ENCODE measurements around the gene PLAGL1.

GRCh38 chr6:143963158-143963919, 44.7 kb downstream of the PLAGL1 start:
- TF ChIP-seq, protein P1, sequence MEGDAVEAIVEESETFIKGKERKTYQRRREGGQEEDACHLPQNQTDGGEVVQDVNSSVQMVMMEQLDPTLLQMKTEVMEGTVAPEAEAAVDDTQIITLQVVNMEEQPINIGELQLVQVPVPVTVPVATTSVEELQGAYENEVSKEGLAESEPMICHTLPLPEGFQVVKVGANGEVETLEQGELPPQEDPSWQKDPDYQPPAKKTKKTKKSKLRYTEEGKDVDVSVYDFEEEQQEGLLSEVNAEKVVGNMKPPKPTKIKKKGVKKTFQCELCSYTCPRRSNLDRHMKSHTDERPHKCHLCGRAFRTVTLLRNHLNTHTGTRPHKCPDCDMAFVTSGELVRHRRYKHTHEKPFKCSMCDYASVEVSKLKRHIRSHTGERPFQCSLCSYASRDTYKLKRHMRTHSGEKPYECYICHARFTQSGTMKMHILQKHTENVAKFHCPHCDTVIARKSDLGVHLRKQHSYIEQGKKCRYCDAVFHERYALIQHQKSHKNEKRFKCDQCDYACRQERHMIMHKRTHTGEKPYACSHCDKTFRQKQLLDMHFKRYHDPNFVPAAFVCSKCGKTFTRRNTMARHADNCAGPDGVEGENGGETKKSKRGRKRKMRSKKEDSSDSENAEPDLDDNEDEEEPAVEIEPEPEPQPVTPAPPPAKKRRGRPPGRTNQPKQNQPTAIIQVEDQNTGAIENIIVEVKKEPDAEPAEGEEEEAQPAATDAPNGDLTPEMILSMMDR (IDR thresholded peaks at IDR 0.05), result no peak
- TF ChIP-seq POLR2A (IDR thresholded peaks at IDR 0.05), result no peak
